ENCODE measurements around the gene WDR4.
"Not testable (repeated sequence)": the region's sequence is repeated elsewhere in the genome, so short reads cannot be mapped to it uniquely, and the experiment has no call there.

WDR4 gene

GRCh38 chr21:42837421-42838211 lies 41.7 kb downstream of the WDR4 start:
- peak; percentile 17 to 19 for DNase-seq

- DNase-seq = peak in 1 of 2 experiments; percentile 20
Observed at GRCh38 chr21:42836767-42837301, 42.5 kb downstream of the WDR4 start.

- no peak for DNase-seq
Observed at GRCh38 chr21:42836402-42836666, 43.0 kb downstream of the WDR4 start.

- no peak for DNase-seq
Observed at GRCh38 chr21:42835611-42836401, 43.5 kb downstream of the WDR4 start.

- no peak for DNase-seq
Observed at GRCh38 chr21:42835211-42835610, 44.1 kb downstream of the WDR4 start.

- peak in 1 of 2 experiments; percentile 26 for DNase-seq
Observed at GRCh38 chr21:42834726-42835191, 44.6 kb downstream of the WDR4 start.

GRCh38 chr21:42833859-42834725 lies 45.2 kb downstream of the WDR4 start:
- DNase-seq = peak in 1 of 2 experiments; percentile 20

GRCh38 chr21:42833439-42833815 lies 45.9 kb downstream of the WDR4 start:
- DNase-seq = peak; percentile 74 to 77

GRCh38 chr21:42832321-42832630 lies 47.1 kb downstream of the WDR4 start:
- DNase-seq = not testable (repeated sequence)

- no peak for DNase-seq
Observed at GRCh38 chr21:42830456-42831455, 48.6 kb downstream of the WDR4 start.

GRCh38 chr21:42829954-42830353 lies 49.4 kb downstream of the WDR4 start:
- DNase-seq = no peak

- DNase-seq = no peak
Observed at GRCh38 chr21:42829417-42829816, 49.9 kb downstream of the WDR4 start.

GRCh38 chr21:42827588-42827987 lies 51.8 kb downstream of the WDR4 start:
- DNase-seq = no peak

GRCh38 chr21:42820616-42821465 lies 58.5 kb downstream of the WDR4 start:
- no peak for DNase-seq

- no peak for DNase-seq
Observed at GRCh38 chr21:42819861-42820615, 59.3 kb downstream of the WDR4 start.

GRCh38 chr21:42818328-42818749 lies 61.0 kb downstream of the WDR4 start:
- DNase-seq = peak; percentile 74 to 77

- no peak for DNase-seq
Observed at GRCh38 chr21:42815217-42815616, 64.1 kb downstream of the WDR4 start.

- DNase-seq = not testable (repeated sequence)
Observed at GRCh38 chr21:42812528-42813241, 66.7 kb downstream of the WDR4 start.

- no peak for DNase-seq
Observed at GRCh38 chr21:42811960-42812359, 67.4 kb downstream of the WDR4 start.
